ENCODE measurements around the gene TPSD1.

Gene TPSD1

DNA sequence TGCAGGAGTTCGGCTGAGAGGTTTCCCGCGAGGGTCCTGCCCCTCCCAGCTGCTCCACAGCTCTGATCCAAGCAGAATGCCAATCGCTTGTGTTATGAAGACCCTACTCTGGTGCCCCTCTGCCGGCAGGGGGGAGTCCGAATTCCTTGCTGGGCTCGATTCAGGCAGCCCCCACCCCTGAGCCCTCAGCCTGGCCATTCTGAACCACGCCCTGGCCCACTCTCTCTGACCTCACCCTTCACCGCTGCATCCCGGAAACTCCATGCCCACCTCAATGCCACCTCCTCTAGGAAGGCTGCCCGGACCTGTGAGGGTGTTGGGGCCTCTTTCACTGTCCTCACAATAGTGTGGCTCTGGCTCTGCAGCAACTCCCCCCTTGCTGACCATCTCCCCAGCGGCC lies 45.7 kb downstream of the TPSD1 start:
- DNase-seq = no peak

DNA sequence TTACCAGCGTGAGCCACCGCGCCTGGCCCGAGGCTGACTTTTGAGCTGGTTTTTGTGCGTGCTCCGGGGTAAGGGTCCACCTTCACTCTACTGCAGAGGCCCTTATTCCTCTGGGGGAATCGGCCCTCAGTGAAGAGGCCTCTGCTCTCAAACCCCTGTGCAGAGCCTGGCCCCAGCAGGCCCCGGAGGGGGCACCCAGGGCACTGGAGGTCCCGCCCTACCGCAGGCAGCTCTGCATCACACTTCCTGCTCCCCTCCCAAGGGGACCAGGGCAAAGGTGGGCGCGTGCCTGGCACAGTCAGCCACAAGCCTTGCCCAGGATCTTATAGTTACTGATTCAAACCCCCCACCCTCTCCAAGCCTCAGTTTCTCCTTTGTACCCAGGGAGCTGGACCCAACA lies 50.0 kb downstream of the TPSD1 start:
- DNase-seq = no peak

DNA sequence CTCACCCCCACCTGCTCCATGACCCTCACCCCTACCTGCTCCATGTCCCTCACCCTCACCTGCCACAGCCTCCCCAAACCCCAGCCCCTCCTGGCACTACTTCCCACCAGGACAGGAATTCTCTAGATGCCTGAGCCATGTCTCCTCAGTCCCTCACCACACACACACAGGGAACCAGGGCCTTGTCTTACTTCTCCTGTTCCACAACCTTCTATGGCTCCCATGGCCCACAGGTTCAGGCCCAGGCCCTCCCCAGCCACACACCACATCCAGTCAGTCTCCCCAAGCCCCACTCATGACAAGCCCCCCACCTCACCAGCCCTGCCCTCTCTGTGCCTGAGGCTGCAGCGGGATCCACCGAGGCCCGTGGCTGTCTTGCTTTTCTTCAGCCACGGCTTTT lies 50.5 kb downstream of the TPSD1 start:
- no peak for DNase-seq

DNA sequence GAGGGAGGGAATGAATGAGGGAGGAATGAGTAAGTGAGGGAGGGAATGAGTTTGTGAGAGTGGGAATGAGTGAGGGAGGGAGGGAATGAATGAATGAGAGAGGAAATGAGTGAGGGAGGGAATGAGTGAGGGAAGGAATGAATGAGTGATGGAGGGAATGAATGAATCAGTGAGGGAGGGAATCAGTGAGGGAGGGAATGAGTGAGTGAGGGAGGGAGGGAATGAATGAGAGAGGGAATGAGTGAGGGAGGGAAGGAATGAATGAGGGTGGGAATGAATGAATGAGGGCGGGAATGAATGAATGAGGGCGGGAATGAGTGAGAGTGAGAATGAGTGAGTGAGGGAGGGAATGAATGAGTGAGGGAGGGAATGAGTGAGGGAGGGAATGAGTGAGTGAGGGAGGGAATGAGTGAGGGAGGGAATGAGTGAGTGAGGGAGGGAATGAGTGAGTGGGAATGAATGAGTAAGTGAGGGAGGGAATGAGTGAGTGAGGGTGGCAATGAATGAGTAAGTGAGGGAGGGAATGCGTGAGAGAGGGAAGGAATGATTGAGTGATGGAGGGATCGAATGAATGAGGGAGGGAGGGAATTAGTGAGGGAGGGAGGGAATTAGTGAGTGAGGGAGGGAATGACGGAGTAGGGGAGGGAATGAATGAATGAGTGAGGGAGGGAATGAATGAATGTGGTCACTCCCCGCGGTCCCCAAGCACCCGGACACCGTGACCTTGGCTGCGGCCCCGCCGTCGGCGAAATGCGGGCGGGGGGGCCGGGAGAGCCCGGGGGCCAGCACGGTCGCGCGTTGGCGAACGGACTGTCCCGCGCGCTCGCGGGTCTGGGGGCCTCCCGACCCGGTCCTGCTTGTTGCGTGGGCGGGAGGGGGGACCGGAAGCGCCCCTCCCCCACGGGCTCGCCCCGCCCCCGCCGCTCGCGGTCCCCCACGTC lies 52.4 kb downstream of the TPSD1 start:
- no peak for DNase-seq

Measured in stimulated activated CD4-positive, alpha-beta T cell treated with anti-CD3 and anti-CD28 coated beads, Interleukin-4, amount 100 ng/mL, for 1 hour (primary cell).